SK-N-SH treated with all-trans-retinoic acid at 6 μM for 48 hours (cell line): ENCODE results near the gene PGAP2.

Source experiments
- ATAC-seq: fragments of 200-7000 bp; cut with Tn5 transposase; 3 replicates; pipeline ENCODE4 v1.9.1; 2020; ENCODE audit warnings: mild to moderate bottlenecking, moderate library complexity
- ARNTL ChIP-seq: fragments of 450-650 bp; formaldehyde crosslinking; IDR thresholded peaks from 2 replicates; pipeline ENCODE4 v1.5.0; 2020; ENCODE audit warnings: low read depth, mild to moderate bottlenecking, moderate library complexity, borderline replicate concordance
- BACH2 ChIP-seq: fragments of 250-450 bp; sonication (Bioruptor Pico); IDR thresholded peaks from 2 replicates; pipeline ENCODE4 v1.9.0; 2021; ENCODE audit warnings: mild to moderate bottlenecking, borderline replicate concordance
- CREB5 ChIP-seq: fragments of 250-450 bp; sonication (Bioruptor Pico); IDR thresholded peaks from 2 replicates; pipeline ENCODE4 v1.5.1; 2020; ENCODE audit warnings: low read depth, mild to moderate bottlenecking, moderate library complexity
- CSRNP3 ChIP-seq: fragments of 250-450 bp; sonication (Bioruptor Pico); IDR thresholded peaks from 2 replicates; pipeline ENCODE4 v1.5.1; 2021; ENCODE audit warnings: mild to moderate bottlenecking, moderate library complexity
- ESRRG ChIP-seq: fragments of 250-450 bp; sonication (Bioruptor Pico); IDR thresholded peaks from 2 replicates; pipeline ENCODE4 v1.6.1; 2021; ENCODE audit warnings: mild to moderate bottlenecking
- GLIS3 ChIP-seq: fragments of 250-450 bp; sonication (Bioruptor Pico); IDR thresholded peaks from 2 replicates; pipeline ENCODE4 v1.5.0; 2020; ENCODE audit warnings: mild to moderate bottlenecking, moderate library complexity
- ISL1 ChIP-seq: fragments of 250-450 bp; sonication (Bioruptor Pico); IDR thresholded peaks from 2 replicates; pipeline ENCODE4 v2.1.2; 2022; ENCODE audit warnings: mild to moderate bottlenecking, moderate library complexity
- OSR1 ChIP-seq: fragments of 250-450 bp; sonication (Bioruptor Pico); IDR thresholded peaks from 2 replicates; pipeline ENCODE4 v1.8.0; 2022; ENCODE audit warnings: moderate library complexity, mild to moderate bottlenecking, inconsistent platforms
- POU6F1 ChIP-seq: fragments of 250-450 bp; sonication (Bioruptor Pico); IDR thresholded peaks from 2 replicates; pipeline ENCODE4 v1.8.0; 2021; ENCODE audit warnings: low read depth, mild to moderate bottlenecking, moderate library complexity, borderline replicate concordance
- PPARA ChIP-seq: fragments of 250-450 bp; sonication (Bioruptor Pico); IDR thresholded peaks from 2 replicates; pipeline ENCODE4 v1.5.0; 2020; ENCODE audit warnings: mild to moderate bottlenecking, borderline replicate concordance
- RARB ChIP-seq: fragments of 250-450 bp; sonication (Bioruptor Pico); IDR thresholded peaks from 2 replicates; pipeline ENCODE4 v1.8.0; 2021; ENCODE audit warnings: mild to moderate bottlenecking, moderate library complexity
- SNAI2 ChIP-seq: fragments of 250-450 bp; sonication (Bioruptor Pico); IDR thresholded peaks from 2 replicates; pipeline ENCODE4 v1.5.0; 2020; ENCODE audit warnings: mild to moderate bottlenecking, moderate library complexity
- TCF4 ChIP-seq: fragments of 250-450 bp; sonication (Bioruptor Pico); IDR thresholded peaks from 2 replicates; pipeline ENCODE4 v1.8.0; 2021; ENCODE audit warnings: mild to moderate bottlenecking, moderate library complexity, borderline replicate concordance
- TOX ChIP-seq: fragments of 250-450 bp; sonication (Bioruptor Pico); IDR thresholded peaks from 2 replicates; pipeline ENCODE4 v1.8.0; 2021; ENCODE audit warnings: mild to moderate bottlenecking, moderate library complexity, borderline replicate concordance
- TSHZ2 ChIP-seq: fragments of 250-450 bp; sonication (Bioruptor Pico); IDR thresholded peaks from 2 replicates; pipeline ENCODE4 v1.5.0; 2020; ENCODE audit warnings: mild to moderate bottlenecking, moderate library complexity
- ZC3H10 ChIP-seq: fragments of 250-450 bp; sonication (Bioruptor Pico); IDR thresholded peaks from 2 replicates; pipeline ENCODE4 v1.5.1; 2021; ENCODE audit warnings: mild to moderate bottlenecking, moderate library complexity
- ZFP3 ChIP-seq: fragments of 250-450 bp; sonication (Bioruptor Pico); IDR thresholded peaks from 2 replicates; pipeline ENCODE4 v1.5.0; 2020; ENCODE audit warnings: mild to moderate bottlenecking, moderate library complexity
- ZNF565 ChIP-seq: fragments of 450-650 bp; formaldehyde crosslinking; conservative IDR thresholded peaks from 2 replicates; pipeline ENCODE4 v1.5.0; 2020; ENCODE audit warnings: low read depth, mild to moderate bottlenecking, moderate library complexity

Gene PGAP2

GRCh38 chr11:3841426-3842350, 33.3 kb downstream of the PGAP2 start:
- no peak for TF ChIP-seq ARNTL (CRISPR knock-in tag)
- TF ChIP-seq CSRNP3 (CRISPR knock-in tag), result no peak
- TF ChIP-seq ISL1 (CRISPR knock-in tag), result no peak
- 0 out of 2 replicates have a peak, but pooled peaks have one; percentile 58 for TF ChIP-seq POU6F1 (CRISPR knock-in tag)
- TF ChIP-seq OSR1, result no peak
- TF ChIP-seq CREB5 (CRISPR knock-in tag), result no peak
- no peak for TF ChIP-seq BACH2 (CRISPR knock-in tag)
- TF ChIP-seq ZC3H10, result no peak
- ATAC-seq, result peak; percentile 85

- TF ChIP-seq GLIS3 (CRISPR knock-in tag), result no peak
- no peak for TF ChIP-seq RARB (CRISPR knock-in tag)
- no peak for TF ChIP-seq ARNTL (CRISPR knock-in tag)
- no peak for TF ChIP-seq ISL1 (CRISPR knock-in tag)
- no peak for TF ChIP-seq TSHZ2 (CRISPR knock-in tag)
- no peak for ATAC-seq
These were observed 35.0 kb downstream of the PGAP2 start for GRCh38 chr11:3843326-3843725.

- TF ChIP-seq ISL1 (CRISPR knock-in tag) (no peak), ZC3H10 (no peak)
These were observed 36.9 kb downstream of the PGAP2 start for GRCh38 chr11:3845246-3845645.

GRCh38 chr11:3845670-3846069, 37.3 kb downstream of the PGAP2 start:
- TF ChIP-seq TCF4 (CRISPR knock-in tag) (no peak), SNAI2 (CRISPR knock-in tag) (no peak), ZFP3 (no peak)

More at GRCh38 chr11:3845246-3845645, 36.9 kb downstream of the PGAP2 start:
- ATAC-seq, result no peak

GRCh38 chr11:3849297-3849874, 41.0 kb downstream of the PGAP2 start:
- peak; percentile 91 for ATAC-seq
- TF ChIP-seq TOX (CRISPR knock-in tag) (no peak), ZNF565 (CRISPR knock-in tag) (no peak), TSHZ2 (CRISPR knock-in tag) (no peak), CREB5 (CRISPR knock-in tag) (no peak), ESRRG (no peak), TCF4 (CRISPR knock-in tag) (no peak), POU6F1 (CRISPR knock-in tag) (no peak), SNAI2 (CRISPR knock-in tag) (no peak), PPARA (CRISPR knock-in tag) (no peak), ZC3H10 (no peak), ISL1 (CRISPR knock-in tag) (no peak)

More at GRCh38 chr11:3845670-3846069, 37.3 kb downstream of the PGAP2 start:
- ATAC-seq, result no peak
